Spleen (tissue), 11 donors: ENCODE results near the gene BLOC1S5. TPM values are rescaled to one million over a fixed set of nuclear protein-coding genes. Genes with fewer than 3 reads are reported as not detected.

ENCODE experiments used
- DNase-seq: peaks from one replicate; pipeline ENCODE4 v3.0.0-alpha.2; 2020
- H3K27ac ChIP-seq, 8 donors: fragments of 200-600 bp; sonication (generic) in 7 of 8; 1 replicate in 4 of 8; 2 replicates in 4 of 8; pipeline versions ENCODE4 v1.5.0 to v1.8.0; 2016 to 2021; ENCODE audit warnings: inconsistent platforms in 4 of 8, mild to moderate bottlenecking in 4 of 8, moderate library complexity in 1 of 8
- H3K27me3 ChIP-seq, 7 donors: fragments of 200-600 bp; sonication (generic) in 6 of 7; replicated peaks in 1 of 7; 1 replicate in 4 of 7; 2 replicates in 3 of 7; pipeline versions ENCODE4 v1.5.0 to v1.8.0; 2016 to 2021; ENCODE audit warnings: inconsistent platforms in 3 of 7, mild to moderate bottlenecking in 1 of 7
- H3K36me3 ChIP-seq, 6 donors: fragments of 200-600 bp; sonication (generic) in 5 of 6; 1 replicate in 4 of 6; 2 replicates in 2 of 6; pipeline versions ENCODE4 v1.5.0 to v1.8.0; 2016 to 2021; ENCODE audit warnings: inconsistent platforms in 2 of 6
- H3K4me1 ChIP-seq, 6 donors: fragments of 200-600 bp; sonication (generic) in 5 of 6; 1 replicate in 3 of 6; 2 replicates in 3 of 6; pipeline versions ENCODE4 v1.5.0 to v1.8.0; 2016 to 2021; ENCODE audit warnings: inconsistent platforms in 3 of 6
- H3K4me3 ChIP-seq, 8 donors: fragments of 200-600 bp; sonication (generic) in 7 of 8; 1 replicate in 4 of 8; 2 replicates in 4 of 8; pipeline versions ENCODE4 v1.5.0 to v1.8.0; 2016 to 2021; ENCODE audit warnings: inconsistent platforms in 4 of 8, mild to moderate bottlenecking in 4 of 8, moderate library complexity in 2 of 8
- H3K9me3 ChIP-seq, 8 donors: fragments of 200-600 bp; sonication (generic) in 7 of 8; 1 replicate in 4 of 8; 2 replicates in 4 of 8; pipeline versions ENCODE4 v1.5.0 to v1.8.0; 2016 to 2021; ENCODE audit warnings: inconsistent platforms in 4 of 8
- CTCF ChIP-seq, 11 experiments: fragments of 200-600 bp in 7 of 11; fragments of 450-650 bp in 4 of 11; sonication (generic) in 4 of 11; IDR thresholded peaks in 8 of 11; conservative IDR thresholded peaks in 3 of 11; 1 replicate in 7 of 11; 2 replicates in 4 of 11; pipeline versions ENCODE4 v1.4.0 to v1.8.0; 2016 to 2021; ENCODE audit warnings: antibody characterized with exemption in 11 of 11, inconsistent platforms in 4 of 11, mild to moderate bottlenecking in 1 of 11
- POLR2A ChIP-seq, 3 donors: fragments of 450-650 bp; IDR thresholded peaks; one replicate each; pipeline ENCODE4 v1.5.1; 2017; ENCODE audit warnings: antibody characterized with exemption in 3 of 3, mild to moderate bottlenecking in 1 of 3
- POLR2AphosphoS5 ChIP-seq, 3 donors: sonication (generic); formaldehyde crosslinking; IDR thresholded peaks; one replicate each; pipeline ENCODE4 v1.5.1; 2017; ENCODE audit warnings: antibody characterized with exemption in 3 of 3
- WGBS, 5 donors: extraction: QIAGEN DNeasy Blood & Tissue Kit in 3 of 5; methylation state at CpG; one replicate each; pipeline versions ENCODE4 v1.1.5 to v1.1.7; 2013 to 2018; 5-methylcytosine and 5-hydroxymethylcytosine counted together
- intact Hi-C: fragments of 100-400 bp; cut with DNase I; formaldehyde crosslinking; loops from one replicate; pipeline ENCODE4 v1.15.0; 2023; ENCODE audit warnings: low total_unique reads
- polyA plus RNA-seq, 3 donors: library from polyadenylated mRNA; stranded (reverse); fragments of 200-250 nt; gene quantifications; one replicate each; pipeline ENCODE4 v1.2.1, GENCODE V29; 2013
- total RNA-seq, 7 donors: library from RNA; depleted of rRNA in 3 of 7; stranded (reverse); fragments of >200 nt in 3 of 7; fragmentation: NEBNext Ultra II Directional in 4 of 7; extraction: Animal tissue kit (Norgen Biotek cat#: 25700) in 4 of 7; gene quantifications; one replicate each; pipeline versions ENCODE4 v1.1.0 to v1.2.1, GENCODE V29; 2016 to 2021
- donor health status: healthy with polysubstance abuse.
- donor health status: DM: no; HTN: no; CAD: no; lungs with moderate emphysema.
- donor health status: DM: no; HTN: no; CAD: no.
- donor health status: Bipolar disorder and iron deficiency.
- donor health status: healthy.
- donor health status: DM: no; HTN: no; CAD: no.
- donor health status: DM: yes; HTN: yes; CAD: no.

Gene BLOC1S5
- total and polyA plus RNA-seq, 10 donors, result 6.6 to 18.0 (median 13.6) TPM

- Histone ChIP-seq H3K36me3 (peaks cover 0 to 41% (median under 1%) of the 10 kb centered on the region in 6 donors), H3K27ac (no peak overlapping the region), H3K27me3 (no peaks in the 10 kb centered on the region), H3K4me1 (peaks cover 0 to 15% (median 2%) of the 10 kb centered on the region in 6 donors), H3K4me3 (no peak overlapping the region), H3K9me3 (peaks cover 0 to 5% (median 0%) of the 10 kb centered on the region in 8 donors)
- TF ChIP-seq POLR2AphosphoS5 (IDR thresholded peaks at IDR 0.05) (no peak), CTCF (IDR thresholded peaks at IDR 0.05 in 8 of 11, conservative IDR thresholded peaks at IDR 0.05 in 3 of 11) (no peak), POLR2A (IDR thresholded peaks at IDR 0.05) (no peak)
- WGBS, 5 donors, result 59 to 80% (median 66%) methylated on average over 2 of the region's 2 CpGs
- no peak for DNase-seq
- intact Hi-C loops, result no loop called here
Measured at GRCh38 chr6:8027965-8028651, 36.1 kb downstream of the BLOC1S5 start.

GRCh38 chr6:8026800-8027199 is 37.4 kb downstream of the BLOC1S5 start:
- intact Hi-C loops, result no loop called here
- H3K9me3 ChIP-seq, result no peaks in the 10 kb centered on the region
- TF ChIP-seq POLR2AphosphoS5 (IDR thresholded peaks at IDR 0.05) (no peak), POLR2A (IDR thresholded peaks at IDR 0.05) (no peak), CTCF (IDR thresholded peaks at IDR 0.05 in 8 of 11, conservative IDR thresholded peaks at IDR 0.05 in 3 of 11) (no peak)
- no peak overlapping the region for H3K27ac ChIP-seq
- H3K36me3 ChIP-seq, result peaks cover 0 to 45% (median 3%) of the 10 kb centered on the region in 6 donors
- no peak overlapping the region for H3K4me3 ChIP-seq
- no peak for DNase-seq
- H3K4me1 ChIP-seq, result peaks cover 0 to 15% (median 2%) of the 10 kb centered on the region in 6 donors
- no peaks in the 10 kb centered on the region for H3K27me3 ChIP-seq
- 78 to 100% (median 97%) methylated on average over 3 of the region's 3 CpGs for WGBS, 5 donors

- Histone ChIP-seq H3K27me3 (no peaks in the 10 kb centered on the region), H3K36me3 (peaks cover 0 to 49% (median 3%) of the 10 kb centered on the region in 6 donors), H3K4me3 (no peak overlapping the region), H3K4me1 (peaks cover 0 to 15% (median 2%) of the 10 kb centered on the region in 6 donors), H3K27ac (no peak overlapping the region), H3K9me3 (no peaks in the 10 kb centered on the region)
- TF ChIP-seq CTCF (IDR thresholded peaks at IDR 0.05 in 8 of 11, conservative IDR thresholded peaks at IDR 0.05 in 3 of 11), result no peak
- TF ChIP-seq POLR2A (IDR thresholded peaks at IDR 0.05), result no peak
- no peak for DNase-seq
- WGBS, 5 donors, result 86 to 88% (median 87%) methylated on average over 4 of the region's 4 CpGs
- intact Hi-C loops, result no loop called here
Measured at GRCh38 chr6:8025191-8025590, 39.0 kb downstream of the BLOC1S5 start.

- Histone ChIP-seq H3K27me3 (no peaks in the 10 kb centered on the region), H3K9me3 (no peaks in the 10 kb centered on the region), H3K4me3 (no peak overlapping the region), H3K36me3 (peaks cover 0 to 50% (median 3%) of the 10 kb centered on the region in 6 donors), H3K27ac (no peak overlapping the region), H3K4me1 (peaks cover 0 to 6% (median 0%) of the 10 kb centered on the region in 6 donors)
- WGBS, 5 donors, result 95 to 98% (median 97%) methylated on average over 2 of the region's 2 CpGs
- no peak for DNase-seq
- no peak for TF ChIP-seq POLR2AphosphoS5 (IDR thresholded peaks at IDR 0.05)
- intact Hi-C loops, result no loop called here
Measured at GRCh38 chr6:8023638-8024037, 40.6 kb downstream of the BLOC1S5 start.
